Renal cortical epithelial cell (primary cell): Measurements from ENCODE around the gene LGALS8. TPM values are rescaled to one million over a fixed set of nuclear protein-coding genes. Genes with fewer than 3 reads are reported as not detected.
"Not testable (repeated sequence)": the region's sequence is repeated elsewhere in the genome, so short reads cannot be mapped to it uniquely, and the experiment has no call there.

Experiments used
- DNase-seq: peaks from one replicate; pipeline ENCODE4 v3.0.0-alpha.2; 2011; ENCODE audit warnings: low read depth
- total RNA-seq: library from RNA; depleted of rRNA; stranded (reverse); fragments of >200 nt; gene quantifications from 2 replicates; pipeline ENCODE4 v1.2.3, GENCODE V29; 2014

The LGALS8 gene
- 62.9 and 64.1 TPM in 2 replicates for total RNA-seq

DNA sequence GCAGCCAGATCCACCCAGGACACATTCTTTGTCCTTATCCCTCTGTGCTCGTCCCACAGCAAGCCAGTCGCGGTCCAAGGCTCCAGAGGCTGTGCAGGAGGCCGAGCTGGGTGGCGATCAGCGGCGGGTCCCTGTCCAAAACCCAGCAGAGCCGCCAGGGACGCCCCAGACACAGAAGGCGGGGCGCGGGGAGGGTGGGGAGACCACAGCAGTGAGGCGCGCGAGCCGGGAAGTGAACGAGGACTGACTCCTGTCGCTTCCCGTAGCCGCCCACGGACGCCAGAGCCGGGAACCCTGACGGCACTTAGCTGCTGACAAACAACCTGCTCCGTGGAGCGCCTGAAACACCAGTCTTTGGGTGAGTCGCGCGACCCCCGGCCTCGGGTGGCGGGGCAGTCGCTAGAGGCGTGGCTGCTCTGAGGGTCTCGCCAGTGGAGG, at the start of gene LGALS8:
TSS of gene LGALS8 (plus strand) at position 279 of the 438 bp plus-strand sequence. CDS start 2,089 bp downstream, outside the sequence.
- peak; percentile 56 for DNase-seq

DNA sequence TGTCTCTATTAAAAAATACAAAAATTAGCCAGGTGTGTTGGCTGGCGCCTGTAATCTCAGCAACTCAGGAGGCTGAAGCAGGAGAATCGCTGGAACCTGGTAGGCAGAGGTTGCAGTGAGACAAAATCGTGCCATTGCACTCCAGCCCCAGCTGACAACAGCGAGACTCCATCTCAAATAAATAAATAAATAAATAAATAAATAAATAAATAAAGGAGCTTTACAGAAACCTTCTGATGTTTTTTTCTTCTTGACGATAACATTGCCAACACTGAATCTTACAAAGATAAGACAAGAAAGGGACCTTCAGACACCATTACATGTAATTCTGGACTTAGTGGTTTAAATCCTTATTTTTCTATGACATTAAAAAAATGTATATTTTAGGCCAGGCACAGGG, 47.8 kb upstream of the LGALS8 start:
- no peak for DNase-seq

DNA sequence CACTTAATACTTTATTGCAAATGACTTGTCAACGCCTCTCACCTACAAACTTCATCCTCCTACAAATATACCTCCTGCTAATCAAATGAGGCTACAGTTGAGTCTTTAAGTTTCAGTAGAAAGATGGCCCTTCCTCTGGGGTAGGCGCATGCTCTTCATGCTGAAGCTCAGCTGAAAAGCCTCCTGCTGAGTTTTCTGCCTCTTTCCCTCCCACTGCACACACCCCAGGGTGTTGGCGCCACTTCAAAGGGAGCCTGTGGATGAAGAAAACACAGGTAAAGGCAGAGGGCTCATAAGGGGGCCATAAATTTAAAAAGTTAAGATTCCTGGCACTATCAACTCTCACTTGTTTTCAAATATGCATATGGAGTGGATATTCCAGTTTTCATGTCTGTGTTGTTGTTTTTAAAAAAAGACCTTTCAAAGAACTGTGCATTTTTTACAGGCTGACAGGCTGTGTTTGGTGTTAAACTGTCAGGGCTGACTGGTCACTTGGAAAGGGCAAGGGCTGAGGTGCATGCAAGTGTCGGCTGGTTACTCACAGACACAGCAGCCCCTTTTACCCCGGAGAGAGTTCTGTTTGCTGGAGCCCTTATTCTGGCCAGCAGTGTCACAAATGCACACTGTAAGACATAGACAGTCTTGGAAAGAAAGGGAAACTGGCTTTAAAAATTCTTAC, 42.9 kb upstream of the LGALS8 start:
- DNase-seq = peak; percentile 17

DNA sequence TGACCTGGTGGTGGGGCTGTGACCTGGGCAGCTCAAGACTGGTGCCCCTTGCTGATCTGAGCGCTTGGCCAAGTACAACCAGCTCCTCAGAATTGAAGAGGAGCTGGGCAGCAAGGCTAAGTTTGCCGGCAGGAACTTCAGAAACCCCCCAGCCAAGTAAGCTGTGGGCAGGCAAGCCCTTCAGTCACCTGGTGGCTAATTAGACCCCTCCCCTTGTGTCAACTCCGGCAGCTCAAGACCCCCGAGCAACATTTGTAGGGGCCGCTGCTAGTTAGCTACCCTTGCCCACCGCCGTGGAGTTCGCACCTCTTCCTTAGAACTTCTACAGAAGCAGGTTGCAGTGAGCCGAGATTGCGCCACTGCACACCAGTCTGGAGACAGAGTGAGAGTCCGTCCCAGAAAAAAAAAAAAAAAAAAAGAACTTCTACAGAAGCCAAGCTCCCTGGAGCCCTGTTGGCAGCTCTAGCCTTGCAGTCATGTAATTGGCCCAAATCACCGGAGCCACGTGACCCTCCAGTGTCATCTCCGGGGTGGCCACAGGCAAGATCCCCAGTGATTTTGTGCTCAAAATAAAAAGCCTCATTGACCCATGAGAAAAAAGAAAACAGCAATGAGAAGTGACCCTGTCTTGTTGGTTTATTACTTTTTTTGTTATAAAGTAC, 39.3 kb upstream of the LGALS8 start:
- DNase-seq = no peak

DNA sequence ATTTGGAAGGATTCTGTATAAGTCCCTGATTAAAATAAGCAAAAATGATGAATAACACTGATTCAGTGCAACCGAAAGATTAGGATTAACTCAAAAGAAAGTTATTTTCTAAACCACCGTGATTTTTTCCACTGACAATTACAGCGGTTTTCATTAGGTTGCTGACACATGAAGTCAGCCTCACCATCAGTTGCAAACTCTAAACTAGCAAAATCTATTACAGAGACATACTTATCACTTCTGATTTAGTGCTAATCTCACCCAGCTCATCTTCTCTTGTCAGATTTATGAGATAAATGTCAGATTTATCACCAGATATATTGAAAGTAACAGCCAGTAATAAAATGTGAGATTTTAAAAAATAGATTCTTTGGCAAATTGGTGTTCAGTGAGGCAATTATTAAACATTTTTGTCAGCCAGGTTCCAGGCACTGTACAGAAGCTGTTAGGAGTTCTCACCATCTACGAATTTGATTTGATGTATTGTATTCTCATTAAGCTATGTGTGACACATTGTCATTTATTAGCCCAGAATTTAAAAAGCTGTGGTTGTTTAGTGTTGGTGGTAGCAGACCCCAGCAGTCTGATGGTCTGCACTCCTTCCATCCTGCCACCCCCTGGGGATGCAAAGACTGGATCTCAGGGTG, 37.3 kb upstream of the LGALS8 start:
- DNase-seq = no peak

DNA sequence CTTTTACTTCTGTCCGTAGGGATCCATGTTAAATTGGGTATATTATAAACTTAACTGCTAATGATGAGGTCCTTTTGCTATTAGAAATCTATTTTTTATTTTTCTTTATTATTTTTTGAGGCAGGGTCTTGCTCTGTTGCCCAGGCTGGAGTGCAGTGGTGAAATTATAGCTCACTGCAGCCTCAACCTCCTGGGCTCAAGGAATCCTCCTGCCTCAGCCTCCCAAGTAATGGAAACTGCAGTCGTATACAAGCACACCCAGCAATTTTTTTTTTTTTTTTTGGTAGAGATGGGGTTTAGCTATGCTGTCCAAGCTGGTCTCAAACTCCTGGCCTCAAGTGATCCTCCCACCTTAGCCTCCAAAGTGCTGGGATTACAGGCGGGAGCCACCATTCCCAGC, 34.6 kb upstream of the LGALS8 start:
- DNase-seq = not testable (repeated sequence)

DNA sequence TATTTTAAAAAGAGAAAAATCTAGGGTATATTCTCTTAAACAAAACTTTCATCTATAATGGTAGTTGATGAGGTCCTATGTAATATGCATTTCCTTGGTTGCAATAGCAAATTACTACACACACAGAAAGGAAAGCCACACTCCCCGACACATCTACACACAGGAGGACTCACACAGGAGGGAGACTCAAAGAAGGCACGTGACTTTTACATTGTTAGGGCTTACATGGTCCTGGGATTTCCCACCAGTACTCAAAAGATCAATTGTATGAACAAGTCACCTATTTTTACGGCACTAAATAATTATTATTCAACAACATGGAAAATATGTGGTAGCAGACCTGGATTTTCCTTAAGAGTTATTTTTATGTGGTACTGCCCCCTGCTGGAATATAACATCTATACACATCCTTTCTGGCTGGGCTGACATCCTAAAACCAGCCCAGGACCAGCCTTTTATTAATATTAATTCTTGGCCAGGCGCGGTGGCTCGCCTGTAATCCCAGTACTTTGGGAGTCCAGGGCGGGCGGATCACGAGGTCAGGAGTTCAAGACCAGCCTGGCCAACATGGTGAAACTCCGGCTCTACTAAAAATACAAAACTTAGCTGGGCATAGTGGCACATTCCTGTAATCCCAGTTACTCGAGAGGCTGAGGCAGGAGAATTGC, 33.9 kb upstream of the LGALS8 start:
- peak; percentile 53 for DNase-seq

DNA sequence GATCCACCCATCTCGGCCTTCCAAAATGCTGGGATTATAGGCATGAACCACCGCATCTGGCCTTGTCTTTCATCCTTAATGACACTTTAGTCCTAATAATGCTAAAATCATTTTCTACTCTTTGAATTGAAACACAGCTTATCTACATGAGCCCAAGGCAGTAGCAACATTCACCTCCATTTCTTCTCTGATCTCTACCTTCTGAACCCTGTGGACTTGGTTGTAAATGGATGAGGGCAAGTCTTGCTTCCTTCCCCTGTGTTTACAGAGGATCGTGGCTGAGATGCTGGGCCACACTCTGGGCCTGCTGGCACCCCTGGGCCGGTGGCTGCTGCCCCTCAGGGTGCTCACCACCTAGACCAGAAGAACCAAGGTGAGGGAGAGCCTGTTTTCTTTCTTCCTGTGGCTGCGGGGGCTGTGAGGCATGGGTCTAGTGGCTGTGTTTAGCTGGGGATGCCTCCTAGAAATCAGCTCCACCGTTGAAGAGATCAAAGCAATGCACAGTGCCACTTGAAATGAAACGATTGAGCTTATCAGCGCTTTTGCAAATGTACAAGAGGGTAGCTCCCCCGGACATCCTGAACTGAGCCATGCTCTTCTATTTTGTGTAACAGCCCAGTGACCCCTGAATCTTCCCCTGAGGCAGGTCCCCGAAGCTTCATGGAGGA, 32.2 kb upstream of the LGALS8 start:
- no peak for DNase-seq

DNA sequence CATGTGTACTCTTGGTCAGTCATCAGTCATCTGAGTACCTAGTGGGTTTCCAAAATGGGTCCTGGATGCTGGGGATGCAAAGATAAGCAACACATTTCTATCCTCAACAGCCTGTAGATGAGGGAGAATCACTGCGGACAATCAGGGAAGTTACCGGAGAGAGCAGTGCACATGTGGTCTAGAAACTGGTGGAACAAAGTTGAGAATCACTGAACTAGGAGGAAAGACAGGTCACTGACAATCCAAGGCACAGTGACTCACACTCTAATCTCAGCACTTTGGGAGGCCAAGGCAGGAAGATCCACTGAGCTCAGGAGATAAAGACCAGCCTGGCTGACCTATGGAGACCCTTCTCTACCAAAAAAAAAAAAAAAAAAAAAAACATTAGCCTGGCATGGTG, 31.4 kb upstream of the LGALS8 start:
- no peak for DNase-seq

DNA sequence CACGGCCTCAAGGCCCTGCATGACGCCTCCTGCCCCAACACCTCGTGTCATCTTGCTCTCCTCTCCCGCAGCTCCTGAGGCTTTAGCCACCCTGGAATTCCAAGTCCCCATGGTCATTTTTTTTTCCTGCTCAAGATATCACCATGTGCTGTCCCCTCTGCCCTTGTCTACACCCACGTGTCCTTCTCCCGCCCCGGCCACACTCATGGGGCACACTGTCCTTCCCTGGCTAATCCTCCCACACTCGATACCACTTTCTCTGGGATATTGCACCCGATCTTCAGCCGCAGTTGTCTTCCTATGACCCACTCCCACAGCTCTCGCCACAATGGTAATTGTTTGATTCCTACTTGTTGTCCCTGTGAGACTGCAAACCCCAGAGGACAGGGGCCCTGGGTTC, 29.7 kb upstream of the LGALS8 start:
- no peak for DNase-seq

DNA sequence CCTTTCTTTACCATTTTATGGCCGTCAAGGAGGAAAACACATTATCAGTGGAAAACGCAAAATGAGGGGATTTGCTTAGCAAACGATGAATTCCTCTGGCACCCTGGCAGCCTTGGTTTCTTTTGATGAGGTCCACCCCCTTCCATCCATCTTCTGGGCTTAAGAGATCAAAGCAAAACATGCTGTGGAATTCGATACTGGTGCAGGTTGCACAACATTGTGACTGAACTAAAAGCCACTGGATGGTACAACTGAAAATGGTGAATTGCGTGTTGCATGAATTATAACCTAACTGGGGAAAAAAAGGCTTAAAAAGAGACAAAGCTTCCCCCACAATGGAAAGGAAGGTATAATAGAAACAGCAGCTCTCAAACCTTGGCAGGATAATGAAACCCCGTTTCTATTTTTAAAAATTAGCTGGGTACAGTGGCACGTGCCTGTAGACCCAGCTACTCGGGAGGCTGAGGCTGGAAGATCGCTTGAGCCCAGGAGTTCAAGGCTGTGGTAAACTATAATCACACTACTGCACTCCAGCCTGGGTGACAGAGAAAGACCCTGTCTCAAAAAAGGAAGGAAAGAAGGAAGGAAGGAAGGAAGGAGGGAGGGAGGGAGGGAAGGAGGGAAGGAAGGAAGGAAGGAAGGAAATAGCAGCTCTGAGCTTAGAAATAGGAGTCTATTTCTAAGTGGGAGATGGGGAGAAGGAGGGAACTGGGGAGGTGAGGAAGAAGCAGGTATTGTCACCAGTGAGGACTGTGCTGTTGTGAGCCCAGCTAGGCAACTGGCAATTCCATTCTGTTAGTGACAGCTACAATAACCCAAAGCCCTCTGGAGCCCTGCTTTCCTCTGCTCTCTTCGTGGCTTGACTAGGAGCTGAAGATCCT, 29.0 kb upstream of the LGALS8 start:
- peak; percentile 53 for DNase-seq

DNA sequence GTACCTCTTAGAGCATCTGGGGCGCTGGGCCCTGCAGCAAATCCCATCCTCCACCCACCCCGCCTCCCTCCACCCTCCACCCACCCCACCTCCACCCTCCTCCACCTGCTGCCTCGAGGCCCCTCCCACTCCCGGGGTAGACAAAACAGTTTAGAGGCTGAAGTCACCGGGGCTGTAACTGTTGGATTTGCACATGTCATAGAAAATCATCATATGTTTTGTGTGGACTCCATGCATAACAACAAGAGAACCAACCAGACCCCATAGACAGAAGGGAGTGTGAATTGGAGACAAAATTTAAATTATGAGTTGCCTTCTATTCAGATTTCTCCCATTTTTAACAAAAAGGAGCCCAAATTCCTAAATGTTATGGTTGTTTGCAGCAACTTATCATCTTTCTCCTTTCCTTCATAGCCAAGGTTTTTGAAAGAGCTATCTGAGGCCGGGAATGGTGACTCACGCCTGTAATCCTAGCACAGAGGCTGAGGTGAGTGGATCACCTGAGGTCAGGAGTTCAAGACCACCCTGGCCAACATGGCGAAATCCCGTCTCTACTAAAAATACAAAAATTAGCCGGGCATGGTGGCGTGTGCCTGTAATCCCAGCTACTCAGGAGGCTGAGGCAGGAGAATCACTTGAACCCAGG, 28.2 kb upstream of the LGALS8 start:
- DNase-seq = no peak

DNA sequence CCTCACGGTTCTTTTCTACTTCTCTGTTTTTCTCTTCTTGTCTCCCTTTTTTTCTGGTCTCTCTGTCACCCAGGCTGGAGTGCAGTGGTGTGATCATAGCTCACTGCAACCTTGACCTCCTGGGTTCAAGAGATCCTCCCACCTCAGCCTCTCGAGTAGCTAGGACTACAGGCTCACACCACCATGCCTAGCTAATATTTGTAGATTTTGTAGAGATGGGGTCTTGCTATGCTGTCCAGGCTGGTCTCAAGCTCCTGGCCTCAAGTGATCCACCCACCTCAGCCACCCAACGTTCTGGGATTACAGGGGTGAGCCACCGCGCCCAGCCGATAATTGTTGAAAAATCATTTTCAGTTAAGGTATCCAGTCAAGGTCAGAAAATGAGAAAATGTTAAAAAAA, 25.9 kb upstream of the LGALS8 start:
- DNase-seq = no peak

DNA sequence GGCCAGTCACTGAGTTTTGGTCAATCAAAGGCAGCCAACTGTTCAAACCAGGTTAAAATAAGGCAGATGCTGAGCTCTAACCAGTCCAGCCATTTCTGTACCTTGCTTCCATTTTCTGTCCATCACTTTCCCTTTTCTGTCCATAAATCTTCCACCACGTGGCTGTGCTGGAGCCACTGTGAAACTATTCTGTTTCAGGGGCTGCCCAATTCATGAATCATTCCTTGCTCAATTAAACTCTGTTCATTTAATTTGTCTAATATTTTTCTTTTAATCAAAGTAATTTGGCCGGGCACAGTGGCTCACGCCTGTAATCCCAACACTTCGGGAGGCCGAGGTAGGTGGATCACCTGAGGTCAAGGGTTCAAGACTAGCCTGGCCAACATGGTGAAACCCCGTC, 22.7 kb upstream of the LGALS8 start:
- DNase-seq = no peak

DNA sequence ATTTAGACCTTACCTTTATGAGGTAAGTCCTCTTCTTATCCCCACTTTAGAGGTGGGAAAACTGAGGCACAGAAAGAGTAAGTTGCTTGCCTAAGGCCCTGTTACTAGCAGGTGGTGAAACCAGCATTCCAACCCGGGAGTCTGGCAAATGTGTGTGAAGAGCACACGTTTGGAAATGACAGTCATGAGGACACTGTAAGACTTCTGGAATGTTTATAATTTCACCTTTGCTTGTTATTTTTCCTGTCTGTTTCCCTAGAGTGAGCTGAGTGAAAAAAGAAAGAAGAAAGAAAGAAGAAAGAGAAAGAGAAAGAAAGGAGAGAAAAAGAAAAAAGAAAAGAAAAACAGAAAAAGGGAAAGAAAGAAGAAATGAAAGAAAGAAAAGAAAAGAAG, 21.2 kb upstream of the LGALS8 start:
- DNase-seq = peak; percentile 82

DNA sequence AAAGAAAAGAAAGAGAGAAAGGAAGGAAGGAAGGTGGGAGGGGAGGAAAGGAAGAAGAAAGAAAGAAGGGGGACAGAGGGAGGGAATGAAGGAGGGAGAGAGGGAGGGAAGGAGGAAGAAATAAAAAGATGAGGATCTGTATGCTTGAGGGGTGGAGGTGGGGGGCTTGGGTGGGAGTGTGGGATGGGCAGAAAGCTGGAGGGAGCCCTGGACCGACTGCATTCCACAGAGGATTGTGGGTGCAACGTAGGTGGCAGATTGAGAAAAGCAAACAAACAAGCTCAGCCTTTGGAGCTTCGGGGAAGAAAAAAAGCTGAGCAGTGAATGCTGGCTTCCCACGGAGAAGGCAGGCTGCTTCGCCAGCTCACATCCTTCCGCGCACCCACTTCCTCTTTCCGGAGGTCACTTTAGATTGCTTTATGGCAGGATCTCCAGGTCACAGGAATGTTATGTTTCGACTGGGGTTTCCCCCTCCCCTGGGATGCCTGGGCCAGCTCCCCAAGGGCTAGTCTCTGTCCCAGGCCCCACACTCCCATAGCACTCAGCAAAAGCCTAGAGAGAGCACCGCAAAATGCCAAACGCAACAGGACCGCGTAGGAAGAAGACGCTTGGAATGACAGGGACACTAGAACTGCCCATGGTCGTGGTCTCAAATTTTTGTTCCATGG, 20.7 kb upstream of the LGALS8 start:
- DNase-seq = peak; percentile 85

DNA sequence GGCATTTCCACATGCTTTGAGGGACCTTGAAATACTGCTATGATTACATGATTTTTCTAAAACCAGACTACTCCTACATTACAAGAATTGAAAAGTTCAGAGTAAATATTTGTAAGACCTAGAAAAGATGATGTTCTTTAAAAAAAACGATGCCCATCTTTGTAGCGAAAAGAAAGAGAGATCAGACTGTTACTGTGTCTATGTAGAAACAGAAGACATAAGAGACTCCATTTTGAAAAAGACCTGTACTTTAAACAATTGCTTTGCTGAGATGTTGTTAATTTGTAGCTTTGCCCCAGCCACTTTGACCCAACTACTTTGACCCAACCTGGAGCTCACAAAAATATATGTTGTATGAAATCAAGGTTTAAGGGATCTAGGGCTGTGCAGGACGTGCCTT, 19.4 kb upstream of the LGALS8 start:
- not testable (repeated sequence) for DNase-seq

DNA sequence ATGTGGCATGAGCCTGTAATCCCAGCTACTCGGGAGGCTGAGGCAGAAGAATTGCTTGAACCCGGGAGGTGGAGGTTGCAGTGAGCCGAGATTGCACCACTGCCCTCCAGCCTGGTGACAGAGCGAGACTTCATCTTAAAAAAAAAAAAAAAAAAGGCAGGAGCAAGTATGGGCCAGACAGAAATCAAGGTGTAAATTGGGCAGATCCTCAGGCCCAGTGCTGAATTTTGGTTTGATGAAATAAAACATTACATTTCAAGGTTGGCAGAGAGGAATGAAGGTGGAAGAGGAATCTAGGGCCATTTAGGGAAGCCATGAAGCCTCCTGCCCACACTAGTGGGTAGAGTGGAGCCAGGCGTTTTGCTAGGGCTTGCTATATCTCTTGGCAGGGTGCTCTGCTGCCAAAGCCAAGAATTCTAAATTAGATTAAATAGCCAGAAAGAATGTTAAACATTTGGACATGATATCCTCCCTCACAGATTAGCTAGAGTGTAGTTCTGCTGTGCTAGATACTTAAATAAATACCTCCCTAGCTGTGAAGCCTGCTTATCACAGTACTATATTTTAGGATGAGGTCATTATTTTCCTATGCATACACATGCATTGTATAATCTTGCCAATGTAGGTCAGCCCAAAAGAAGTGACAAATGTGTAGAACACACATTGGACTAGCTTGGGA, 16.6 kb upstream of the LGALS8 start:
- peak; percentile 15 for DNase-seq

DNA sequence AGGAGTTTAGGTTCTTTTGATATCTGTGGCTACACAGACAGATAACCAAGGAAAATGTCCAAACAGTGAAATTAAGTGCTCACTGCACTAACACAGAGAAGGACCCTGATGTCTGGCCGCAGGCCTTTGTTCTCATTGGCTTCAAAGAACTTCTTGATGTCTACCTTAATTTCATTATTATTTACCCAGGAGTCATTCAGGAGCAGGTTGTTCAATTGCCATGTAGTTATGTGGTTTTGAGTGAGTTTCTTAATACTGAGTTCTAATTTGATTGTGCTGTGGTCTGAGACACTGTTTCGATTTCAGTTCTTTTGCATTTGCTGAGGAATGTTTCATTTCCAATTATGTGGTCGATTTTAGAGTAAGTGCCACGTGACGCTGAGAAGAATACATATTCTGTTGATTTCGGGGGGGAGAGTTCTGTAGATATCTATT, 15.2 kb upstream of the LGALS8 start:
- DNase-seq = no peak
